ENCODE data around the gene LDB3. TPM values are rescaled to one million over a fixed set of nuclear protein-coding genes. Genes with fewer than 3 reads are reported as not detected.
A peak's percentile ranks its signal among the peaks of the same experiment; 100 is the strongest.

The LDB3 gene
- total RNA-seq, 1 experiment from 2014 or later: not detected

- Histone ChIP-seq H3K27me3 (no peaks in the 10 kb centered on the region), H3K9me3 (no peaks in the 10 kb centered on the region), H3K4me3 (no peak overlapping the region), H3K36me3 (no peaks in the 10 kb centered on the region)
- DNase-seq: no peak
Measured at GRCh38 chr10:86689146-86689545, 20.8 kb downstream of the LDB3 start.

GRCh38 chr10:86690231-86690630, 21.9 kb downstream of the LDB3 start:
- no peak overlapping the region for H3K4me3 ChIP-seq
- no peak for DNase-seq
- H3K9me3 ChIP-seq: no peaks in the 10 kb centered on the region
- H3K36me3 ChIP-seq: no peaks in the 10 kb centered on the region
- no peaks in the 10 kb centered on the region for H3K27me3 ChIP-seq

GRCh38 chr10:86690657-86691084, 22.4 kb downstream of the LDB3 start:
- H3K36me3 ChIP-seq: no peaks in the 10 kb centered on the region
- H3K9me3 ChIP-seq: no peaks in the 10 kb centered on the region
- peak; percentile 50 for DNase-seq
- no peak overlapping the region for H3K4me3 ChIP-seq
- no peaks in the 10 kb centered on the region for H3K27me3 ChIP-seq

- DNase-seq: no peak
- no peaks in the 10 kb centered on the region for H3K36me3 ChIP-seq
- H3K9me3 ChIP-seq: no peaks in the 10 kb centered on the region
- no peaks in the 10 kb centered on the region for H3K27me3 ChIP-seq
- H3K4me3 ChIP-seq: no peak overlapping the region
Measured at GRCh38 chr10:86691333-86692022, 23.2 kb downstream of the LDB3 start.

- Histone ChIP-seq H3K9me3 (no peaks in the 10 kb centered on the region), H3K36me3 (no peaks in the 10 kb centered on the region), H3K27me3 (no peaks in the 10 kb centered on the region), H3K4me3 (no peak overlapping the region)
- no peak for DNase-seq
Measured at GRCh38 chr10:86692023-86692514, 23.8 kb downstream of the LDB3 start.

- Histone ChIP-seq H3K9me3 (no peaks in the 10 kb centered on the region), H3K27me3 (no peaks in the 10 kb centered on the region), H3K4me3 (no peak overlapping the region), H3K36me3 (no peaks in the 10 kb centered on the region)
- DNase-seq: no peak
Measured at GRCh38 chr10:86692664-86693063, 24.4 kb downstream of the LDB3 start.

GRCh38 chr10:86693275-86693674, 25.0 kb downstream of the LDB3 start:
- H3K4me3 ChIP-seq: no peak overlapping the region
- H3K9me3 ChIP-seq: no peaks in the 10 kb centered on the region
- no peaks in the 10 kb centered on the region for H3K36me3 ChIP-seq

GRCh38 chr10:86693721-86694369, 25.5 kb downstream of the LDB3 start:
- Histone ChIP-seq H3K4me3 (no peak overlapping the region), H3K27me3 (no peaks in the 10 kb centered on the region), H3K36me3 (no peaks in the 10 kb centered on the region), H3K9me3 (no peaks in the 10 kb centered on the region)
- DNase-seq: no peak

More at GRCh38 chr10:86693275-86693674, 25.0 kb downstream of the LDB3 start:
- no peaks in the 10 kb centered on the region for H3K27me3 ChIP-seq
- DNase-seq: no peak

GRCh38 chr10:86698207-86698940, 30.1 kb downstream of the LDB3 start:
- H3K4me3 ChIP-seq: no peak overlapping the region
- H3K36me3 ChIP-seq: no peaks in the 10 kb centered on the region
- H3K27me3 ChIP-seq: no peaks in the 10 kb centered on the region
- H3K9me3 ChIP-seq: no peaks in the 10 kb centered on the region
- no peak for DNase-seq

- H3K27me3 ChIP-seq: no peaks in the 10 kb centered on the region
- no peak for DNase-seq
- no peaks in the 10 kb centered on the region for H3K36me3 ChIP-seq
Measured at GRCh38 chr10:86699125-86699524, 30.8 kb downstream of the LDB3 start.

GRCh38 chr10:86699541-86699940, 31.2 kb downstream of the LDB3 start:
- Histone ChIP-seq H3K9me3 (no peaks in the 10 kb centered on the region), H3K36me3 (no peaks in the 10 kb centered on the region), H3K4me3 (no peak overlapping the region), H3K27me3 (no peaks in the 10 kb centered on the region)
- no peak for DNase-seq

More at GRCh38 chr10:86699125-86699524, 30.8 kb downstream of the LDB3 start:
- no peaks in the 10 kb centered on the region for H3K9me3 ChIP-seq
- no peak overlapping the region for H3K4me3 ChIP-seq

GRCh38 chr10:86699991-86700840, 31.9 kb downstream of the LDB3 start:
- Histone ChIP-seq H3K27me3 (no peaks in the 10 kb centered on the region), H3K36me3 (no peaks in the 10 kb centered on the region), H3K4me3 (no peak overlapping the region), H3K9me3 (no peaks in the 10 kb centered on the region)
- DNase-seq: no peak

- H3K9me3 ChIP-seq: no peaks in the 10 kb centered on the region
- DNase-seq: no peak
- no peaks in the 10 kb centered on the region for H3K36me3 ChIP-seq
Measured at GRCh38 chr10:86700851-86701617, 32.7 kb downstream of the LDB3 start.

GRCh38 chr10:86703176-86703575, 34.9 kb downstream of the LDB3 start:
- H3K36me3 ChIP-seq: no peaks in the 10 kb centered on the region
- H3K4me3 ChIP-seq: no peak overlapping the region
- DNase-seq: no peak
- no peaks in the 10 kb centered on the region for H3K27me3 ChIP-seq
- no peaks in the 10 kb centered on the region for H3K9me3 ChIP-seq

More at GRCh38 chr10:86700851-86701617, 32.7 kb downstream of the LDB3 start:
- Histone ChIP-seq H3K4me3 (no peak overlapping the region), H3K27me3 (no peaks in the 10 kb centered on the region)

GRCh38 chr10:86705139-86705538, 36.8 kb downstream of the LDB3 start:
- H3K4me3 ChIP-seq: no peak overlapping the region
- no peaks in the 10 kb centered on the region for H3K9me3 ChIP-seq
- no peak for DNase-seq
- H3K36me3 ChIP-seq: no peaks in the 10 kb centered on the region
- H3K27me3 ChIP-seq: no peaks in the 10 kb centered on the region

- DNase-seq: no peak
- Histone ChIP-seq H3K27me3 (no peaks in the 10 kb centered on the region), H3K4me3 (no peak overlapping the region), H3K36me3 (no peaks in the 10 kb centered on the region), H3K9me3 (no peaks in the 10 kb centered on the region)
Measured at GRCh38 chr10:86705905-86706304, 37.6 kb downstream of the LDB3 start.

All from MG63 (cell line).